ENCODE measurements around the gene SLC7A8. TPM values are rescaled to one million over a fixed set of nuclear protein-coding genes. Genes with fewer than 3 reads are reported as not detected.

The SLC7A8 gene
- total RNA-seq, 1 experiment from 2014 or later, result 0.06 TPM

- DNase-seq (ENCODE audit: low read depth), result no peak
Measured at GRCh38 chr14:23183158-23183470, 346 bp downstream of the SLC7A8 start.

- no peak for DNase-seq (ENCODE audit: low read depth)
Measured at GRCh38 chr14:23182372-23183157, 895 bp downstream of the SLC7A8 start.

GRCh38 chr14:23181946-23182345 lies 1.5 kb downstream of the SLC7A8 start:
- DNase-seq (ENCODE audit: low read depth), result no peak

GRCh38 chr14:23181453-23181852 lies 2.0 kb downstream of the SLC7A8 start:
- no peak for DNase-seq (ENCODE audit: low read depth)

- no peak for DNase-seq (ENCODE audit: low read depth)
Measured at GRCh38 chr14:23177181-23177580, 6.3 kb downstream of the SLC7A8 start.

GRCh38 chr14:23175823-23176222 lies 7.6 kb downstream of the SLC7A8 start:
- DNase-seq (ENCODE audit: low read depth), result peak; percentile 13

GRCh38 chr14:23174296-23175184 lies 8.9 kb downstream of the SLC7A8 start:
- no peak for DNase-seq (ENCODE audit: low read depth)

GRCh38 chr14:23173796-23174195 lies 9.7 kb downstream of the SLC7A8 start:
- no peak for DNase-seq (ENCODE audit: low read depth)

GRCh38 chr14:23173031-23173430 lies 10.4 kb downstream of the SLC7A8 start:
- DNase-seq (ENCODE audit: low read depth), result no peak

GRCh38 chr14:23172574-23172973 lies 10.9 kb downstream of the SLC7A8 start:
- no peak for DNase-seq (ENCODE audit: low read depth)

GRCh38 chr14:23172096-23172495 lies 11.4 kb downstream of the SLC7A8 start:
- DNase-seq (ENCODE audit: low read depth), result no peak

- peak; percentile 41 for DNase-seq (ENCODE audit: low read depth)
Measured at GRCh38 chr14:23171222-23171975, 12.1 kb downstream of the SLC7A8 start.

- no peak for DNase-seq (ENCODE audit: low read depth)
Measured at GRCh38 chr14:23169622-23170021, 13.8 kb downstream of the SLC7A8 start.

GRCh38 chr14:23168246-23168645 lies 15.2 kb downstream of the SLC7A8 start:
- DNase-seq (ENCODE audit: low read depth), result no peak

GRCh38 chr14:23167116-23167847 lies 16.2 kb downstream of the SLC7A8 start:
- DNase-seq (ENCODE audit: low read depth), result no peak

- no peak for DNase-seq (ENCODE audit: low read depth)
Measured at GRCh38 chr14:23164949-23165348, 18.5 kb downstream of the SLC7A8 start.

GRCh38 chr14:23164250-23164649 lies 19.2 kb downstream of the SLC7A8 start:
- DNase-seq (ENCODE audit: low read depth), result no peak

- DNase-seq (ENCODE audit: low read depth), result no peak
Measured at GRCh38 chr14:23163830-23164229, 19.6 kb downstream of the SLC7A8 start.

- no peak for DNase-seq (ENCODE audit: low read depth)
Measured at GRCh38 chr14:23162800-23163199, 20.7 kb downstream of the SLC7A8 start.

- DNase-seq (ENCODE audit: low read depth), result no peak
Measured at GRCh38 chr14:23162005-23162404, 21.5 kb downstream of the SLC7A8 start.

- DNase-seq (ENCODE audit: low read depth), result peak; percentile 65
Measured at GRCh38 chr14:23160924-23161522, 22.4 kb downstream of the SLC7A8 start.
